HEK293T (cell line): ENCODE data around the gene MYH3.
A peak's percentile ranks its signal among the peaks of the same experiment; 100 is the strongest.

Experiments used
- CTCF ChIA-PET: fragments of 350-600 bp; formaldehyde crosslinking; extraction: SDS; loops from one replicate; lab custom pipeline; 2021; ENCODE audit warnings: antibody characterized with exemption, inconsistent platforms; lab: Yijun Ruan, JAX
- POLR2A ChIA-PET: fragments of 350-600 bp; formaldehyde crosslinking; extraction: SDS; loops from one replicate; lab custom pipeline; 2020; ENCODE audit warnings: antibody characterized with exemption, inconsistent platforms; lab: Yijun Ruan, JAX
- DNase-seq: peaks from one replicate; pipeline ENCODE4 v3.0.0; 2012; ENCODE audit warnings: mixed read lengths; ENCODE audit errors: extremely low spot score
- ARNT ChIP-seq: fragments of 450-650 bp; IDR thresholded peaks from 2 replicates; pipeline ENCODE4 v1.6.1; 2017; ENCODE audit warnings: mild to moderate bottlenecking
- BHLHE40 ChIP-seq: fragments of 450-650 bp; IDR thresholded peaks from 2 replicates; pipeline ENCODE4 v1.6.1; 2016; ENCODE audit warnings: mild to moderate bottlenecking, moderate library complexity, borderline replicate concordance
- CTBP1 ChIP-seq: fragments of 450-650 bp; IDR thresholded peaks from 2 replicates; pipeline ENCODE4 v1.6.1; 2016; ENCODE audit warnings: borderline replicate concordance
- ELF4 ChIP-seq: fragments of 450-650 bp; IDR thresholded peaks from 2 replicates; pipeline ENCODE4 v1.6.1; 2017; ENCODE audit warnings: antibody characterized with exemption
- FOXA1 ChIP-seq: fragments of 450-650 bp; IDR thresholded peaks from 2 replicates; pipeline ENCODE4 v1.6.1; 2016; ENCODE audit warnings: mild to moderate bottlenecking
- FOXK2 ChIP-seq: fragments of 450-650 bp; IDR thresholded peaks from 2 replicates; pipeline ENCODE4 v1.6.1; 2016; ENCODE audit warnings: mild to moderate bottlenecking
- FOXM1 ChIP-seq: fragments of 450-650 bp; IDR thresholded peaks from 2 replicates; pipeline ENCODE4 v1.6.1; 2017; ENCODE audit warnings: mild to moderate bottlenecking, borderline replicate concordance
- HDGF ChIP-seq: fragments of 450-650 bp; IDR thresholded peaks from 2 replicates; pipeline ENCODE4 v1.6.1; 2017; ENCODE audit warnings: antibody characterized with exemption, borderline replicate concordance
- L3MBTL2 ChIP-seq: fragments of 450-650 bp; conservative IDR thresholded peaks from 2 replicates; pipeline ENCODE4 v1.6.1; 2016; ENCODE audit warnings: mild to moderate bottlenecking
- LEF1 ChIP-seq: fragments of 450-650 bp; IDR thresholded peaks from 2 replicates; pipeline ENCODE4 v1.6.1; 2017; ENCODE audit warnings: mild to moderate bottlenecking, borderline replicate concordance
- NFRKB ChIP-seq: fragments of 450-650 bp; IDR thresholded peaks from 2 replicates; pipeline ENCODE4 v1.6.1; 2016; ENCODE audit warnings: mild to moderate bottlenecking, moderate library complexity
- SP1 ChIP-seq: fragments of 450-650 bp; IDR thresholded peaks from 2 replicates; pipeline ENCODE4 v1.6.1; 2017
- SUZ12 ChIP-seq: fragments of 450-650 bp; IDR thresholded peaks from 2 replicates; pipeline ENCODE4 v1.6.1; 2016; ENCODE audit warnings: mild to moderate bottlenecking
- TARDBP ChIP-seq: fragments of 450-650 bp; IDR thresholded peaks from 2 replicates; pipeline ENCODE4 v1.6.1; 2016
- ZNF384 ChIP-seq: fragments of 450-650 bp; IDR thresholded peaks from 2 replicates; pipeline ENCODE4 v1.6.1; 2016
- TF ChIP-seq, protein P1 (sequence below): fragments of 450-650 bp; IDR thresholded peaks from 2 replicates; pipeline ENCODE4 v1.6.1; 2016

The MYH3 gene

DNA sequence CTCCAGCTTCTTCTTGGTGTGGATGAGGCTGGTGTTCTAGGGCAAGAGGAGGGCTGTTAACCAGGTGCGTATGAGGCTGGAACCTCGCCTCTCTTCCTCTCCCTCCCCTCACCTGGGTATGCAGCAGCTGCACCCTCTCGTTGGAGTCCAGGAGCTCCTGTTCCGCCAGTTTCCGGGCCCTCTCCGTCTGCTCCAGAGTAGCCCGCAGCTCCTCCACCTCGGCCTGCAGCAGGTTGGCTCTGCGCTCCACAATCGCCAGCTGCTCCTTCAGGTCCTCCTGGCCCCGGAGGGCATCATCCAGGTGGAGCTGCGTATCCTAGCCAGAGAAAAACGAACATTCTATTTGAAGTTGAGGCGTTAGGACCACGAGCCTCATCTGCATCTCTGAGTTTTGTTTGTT is 25.4 kb downstream of the MYH3 start:
- POLR2A ChIA-PET = no interaction called here
- TF ChIP-seq TARDBP (no peak), CTBP1 (no peak), ELF4 (no peak), FOXM1 (no peak), ARNT (no peak), SUZ12 (no peak), FOXK2 (no peak), NFRKB (no peak), BHLHE40 (no peak), SP1 (no peak), ZNF384 (no peak), FOXA1 (no peak), HDGF (no peak), L3MBTL2 (no peak)
- TF ChIP-seq, protein P1, sequence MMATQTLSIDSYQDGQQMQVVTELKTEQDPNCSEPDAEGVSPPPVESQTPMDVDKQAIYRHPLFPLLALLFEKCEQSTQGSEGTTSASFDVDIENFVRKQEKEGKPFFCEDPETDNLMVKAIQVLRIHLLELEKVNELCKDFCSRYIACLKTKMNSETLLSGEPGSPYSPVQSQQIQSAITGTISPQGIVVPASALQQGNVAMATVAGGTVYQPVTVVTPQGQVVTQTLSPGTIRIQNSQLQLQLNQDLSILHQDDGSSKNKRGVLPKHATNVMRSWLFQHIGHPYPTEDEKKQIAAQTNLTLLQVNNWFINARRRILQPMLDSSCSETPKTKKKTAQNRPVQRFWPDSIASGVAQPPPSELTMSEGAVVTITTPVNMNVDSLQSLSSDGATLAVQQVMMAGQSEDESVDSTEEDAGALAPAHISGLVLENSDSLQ = no peak
- DNase-seq = no peak
- CTCF ChIA-PET = interaction anchor here (0.5 to 1.3 kb wide), 3 partner anchors 15 to 52 kb away, joined by 3 to 4 read pairs (median 3); no protein-coding TSS in a partner anchor

DNA sequence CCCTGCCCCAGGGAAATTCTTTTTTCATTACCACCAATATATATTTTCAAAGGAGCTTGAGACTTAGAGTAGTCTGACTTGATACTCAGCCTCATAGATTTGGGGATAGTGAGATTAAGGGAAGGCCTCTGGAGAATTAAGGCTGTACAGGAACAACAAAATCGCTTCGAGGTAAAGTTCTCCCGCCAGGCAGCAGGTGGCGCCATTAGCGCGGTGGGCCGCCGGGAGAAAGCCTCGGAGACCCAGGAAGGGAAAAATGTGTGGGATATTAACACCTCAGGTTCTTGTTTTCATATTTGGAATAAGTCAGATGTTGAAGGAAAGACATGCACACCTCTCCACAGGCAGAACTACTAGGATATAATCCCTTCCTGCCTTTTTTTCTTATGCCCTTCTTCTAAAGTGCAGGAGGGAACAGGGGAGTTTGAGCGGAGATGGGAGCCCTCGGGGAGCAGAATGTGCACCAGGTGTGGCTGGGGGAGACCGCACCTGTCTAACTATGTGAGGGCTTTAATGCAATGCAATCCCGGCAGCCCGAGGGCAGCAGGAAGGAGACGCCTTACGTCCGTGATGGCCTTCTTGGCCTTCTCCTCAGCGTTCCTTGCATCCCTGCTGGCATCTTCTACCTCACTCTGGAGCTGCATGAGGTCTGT is 25.9 kb downstream of the MYH3 start:
- DNase-seq = peak; percentile 64
- POLR2A ChIA-PET = no interaction called here
- CTCF ChIA-PET = interaction anchor here (0.5 to 1.7 kb wide), 5 partner anchors 16 to 388 kb away, joined by 3 to 4 read pairs (median 4); no protein-coding TSS in a partner anchor
- TF ChIP-seq, protein P1 = no peak
- TF ChIP-seq L3MBTL2 = 0 out of 2 replicates have a peak, but pooled peaks have one; percentile 23

DNA sequence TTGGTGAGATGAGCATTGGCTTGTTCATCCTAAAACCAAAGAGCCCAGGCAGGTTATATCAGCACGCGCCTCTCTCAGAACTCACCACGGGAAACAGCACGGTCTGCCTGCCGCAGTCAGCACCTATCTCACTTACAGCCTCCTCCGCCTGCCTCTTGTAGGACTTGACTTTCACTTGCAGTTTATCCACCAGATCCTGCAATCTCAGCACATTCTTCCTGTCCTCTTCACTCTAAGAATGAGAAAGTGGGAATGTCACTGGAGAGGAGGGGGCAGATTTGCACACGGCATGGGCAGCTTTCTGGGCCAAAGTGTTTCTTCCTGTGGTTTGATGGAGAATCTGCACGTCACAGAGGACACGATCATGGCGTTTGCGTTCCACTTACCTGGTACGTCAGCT is 27.4 kb downstream of the MYH3 start:
- no peak for DNase-seq
- CTCF ChIA-PET = interaction anchor here (0.7 to 1.7 kb wide), 4 partner anchors 12 to 1690 kb away, joined by 3 to 4 read pairs (median 3); no protein-coding TSS in a partner anchor
- TF ChIP-seq SUZ12 (no peak), FOXK2 (no peak), TARDBP (no peak), L3MBTL2 (no peak)
- TF ChIP-seq, protein P1 = no peak
- POLR2A ChIA-PET = no interaction called here

DNA sequence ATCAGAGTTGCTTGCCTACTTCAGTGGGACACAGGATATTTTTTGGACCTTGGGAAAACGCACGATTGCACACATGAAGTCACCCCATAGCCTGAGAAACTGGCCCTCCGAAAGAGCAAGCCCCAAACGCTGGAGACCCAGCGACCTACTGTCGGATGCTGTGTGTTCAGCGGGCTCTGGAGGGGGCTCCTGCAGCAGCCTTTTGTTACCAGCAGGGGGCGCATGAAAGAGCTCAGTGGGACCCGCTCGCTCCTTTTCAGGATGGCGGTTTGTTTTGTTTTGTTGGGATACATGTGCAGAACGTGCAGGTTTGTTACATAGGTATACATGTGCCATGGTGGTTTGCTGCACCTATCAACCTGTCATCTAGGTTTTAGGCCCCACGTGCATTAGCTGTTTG is 28.4 kb downstream of the MYH3 start:
- CTCF ChIA-PET = interaction anchor here (0.7 to 1.6 kb wide), 3 partner anchors 10 to 1691 kb away, joined by 3 to 4 read pairs (median 3); no protein-coding TSS in a partner anchor
- POLR2A ChIA-PET = no interaction called here
- DNase-seq = peak; percentile 30
- no peak for TF ChIP-seq BHLHE40
- TF ChIP-seq FOXA1 = no peak

DNA sequence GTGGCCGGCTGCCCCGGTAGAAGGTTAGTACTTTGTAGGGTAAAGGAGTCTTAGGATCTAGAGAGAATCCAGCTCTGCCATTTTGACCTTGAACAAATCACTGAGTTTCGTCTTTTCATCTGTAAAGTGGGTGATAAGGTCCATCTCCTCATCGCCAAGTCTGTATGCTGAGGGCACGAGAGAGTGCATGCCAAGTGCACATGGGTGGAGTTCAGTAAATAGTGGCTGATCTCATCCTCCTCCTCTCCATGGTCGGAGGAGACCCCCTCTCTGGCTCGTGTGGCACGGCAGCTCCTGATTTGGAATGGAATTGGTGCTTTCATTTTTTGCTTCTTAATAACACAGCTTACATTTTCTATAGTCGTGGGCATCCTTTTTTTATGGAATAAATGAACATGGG is 30.7 kb downstream of the MYH3 start:
- TF ChIP-seq SUZ12 (no peak), ZNF384 (no peak), FOXK2 (no peak), SP1 (no peak), L3MBTL2 (no peak), BHLHE40 (no peak), ELF4 (no peak), TARDBP (no peak), LEF1 (no peak), CTBP1 (no peak), NFRKB (no peak), HDGF (no peak)
- TF ChIP-seq, protein P1 = no peak
- ChIA-PET CTCF (interaction anchor here (1.5 kb wide), 1 partner anchor 27 kb away, joined by 3 read pairs; no protein-coding TSS in a partner anchor), POLR2A (no interaction called here)
- DNase-seq = no peak

DNA sequence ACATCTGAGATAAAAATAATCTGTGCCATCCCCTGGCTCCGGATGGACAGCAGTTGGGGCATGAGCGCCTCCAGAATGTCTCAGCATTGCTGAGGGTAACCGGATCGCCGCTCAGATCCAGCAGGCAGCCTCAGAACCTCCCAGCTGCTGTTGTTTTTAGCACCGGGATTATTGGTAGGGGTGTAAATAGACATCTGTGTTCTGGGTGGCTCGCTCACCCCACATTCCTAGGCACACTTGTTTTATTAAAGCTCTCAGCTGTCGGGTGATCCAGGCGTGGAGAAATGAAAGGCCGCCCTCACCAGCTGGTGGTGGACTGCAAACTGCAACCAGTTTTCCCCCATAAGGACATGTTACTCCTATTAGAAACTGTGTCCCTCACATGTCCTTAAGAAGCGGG is 32.1 kb downstream of the MYH3 start:
- TF ChIP-seq ZNF384 (no peak), NFRKB (no peak), SP1 (no peak), L3MBTL2 (no peak), FOXM1 (no peak), BHLHE40 (no peak), HDGF (no peak), CTBP1 (no peak), SUZ12 (no peak), ELF4 (no peak), LEF1 (no peak), FOXK2 (no peak), ARNT (no peak), FOXA1 (no peak), TARDBP (no peak)
- TF ChIP-seq, protein P1 = no peak
- DNase-seq = no peak
- ChIA-PET CTCF (no interaction called here), POLR2A (no interaction called here)
